ENCODE data around the gene APOBEC3A. TPM values are rescaled to one million over a fixed set of nuclear protein-coding genes. Genes with fewer than 3 reads are reported as not detected.

Gene APOBEC3A
- total RNA-seq, 1 donor = not detected

GRCh38 chr22:38970551-38970950, 13.1 kb downstream of the APOBEC3A start:
- no peak for TF ChIP-seq CTCF (IDR thresholded peaks at IDR 0.05; ENCODE audit: extremely low read depth, low read depth, low read length)
- Histone ChIP-seq H3K4me1 (ENCODE audit: insufficient read depth, low read length) (no peaks in the 10 kb centered on the region), H3K36me3 (ENCODE audit: insufficient read depth, low read length) (no peaks in the 10 kb centered on the region), H3K4me2 (ENCODE audit: insufficient read depth, low read length) (no peak overlapping the region), H4K20me1 (ENCODE audit: insufficient read depth, low read length) (no peaks in the 10 kb centered on the region), H3K9me3 (ENCODE audit: low read depth, low read length) (no peaks in the 10 kb centered on the region), H3K27me3 (ENCODE audit: insufficient read depth, low read length) (peaks cover 8% of the 10 kb centered on the region), H2AFZ (ENCODE audit: low read length) (no peak overlapping the region), H3K27ac (ENCODE audit: low read depth, low read length) (no peak overlapping the region), H3K4me3 (ENCODE audit: insufficient read depth, low read length) (no peak overlapping the region), H3K79me2 (ENCODE audit: insufficient read depth, low read length) (no peaks in the 10 kb centered on the region)
- no peak for DNase-seq (ENCODE audit: insufficient read length, low spot score, missing footprints)

DNA sequence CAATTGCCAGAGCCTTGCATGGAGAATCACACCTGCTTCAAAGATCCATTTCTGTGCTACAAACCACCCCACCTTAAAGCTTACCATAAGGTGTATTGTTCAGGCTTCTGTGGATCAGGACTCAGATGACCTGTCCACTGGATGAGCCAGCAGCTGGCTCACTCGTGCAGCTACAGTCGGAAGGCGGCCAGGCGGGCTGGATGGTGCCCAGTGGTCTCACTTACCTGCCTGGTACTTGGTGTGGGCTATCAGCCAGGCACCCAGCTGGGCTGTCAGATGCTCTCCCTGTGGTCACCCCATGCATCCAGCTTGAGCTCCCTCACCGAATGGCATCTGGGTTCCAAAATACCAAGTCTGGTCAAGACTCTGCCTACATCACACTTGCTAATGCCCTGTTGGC, 13.8 kb downstream of the APOBEC3A start:
- Histone ChIP-seq H3K4me3 (ENCODE audit: insufficient read depth, low read length) (no peak overlapping the region), H3K79me2 (ENCODE audit: insufficient read depth, low read length) (no peaks in the 10 kb centered on the region), H3K27ac (ENCODE audit: low read depth, low read length) (no peak overlapping the region), H3K9me3 (ENCODE audit: low read depth, low read length) (no peaks in the 10 kb centered on the region), H4K20me1 (ENCODE audit: insufficient read depth, low read length) (no peaks in the 10 kb centered on the region), H3K4me1 (ENCODE audit: insufficient read depth, low read length) (no peaks in the 10 kb centered on the region), H3K36me3 (ENCODE audit: insufficient read depth, low read length) (no peaks in the 10 kb centered on the region), H3K27me3 (ENCODE audit: insufficient read depth, low read length) (peaks cover 10% of the 10 kb centered on the region), H2AFZ (ENCODE audit: low read length) (no peak overlapping the region), H3K4me2 (ENCODE audit: insufficient read depth, low read length) (no peak overlapping the region)
- peak; percentile 2 for DNase-seq (ENCODE audit: insufficient read length, low spot score, missing footprints)
- TF ChIP-seq CTCF (IDR thresholded peaks at IDR 0.05; ENCODE audit: extremely low read depth, low read depth, low read length) = no peak

DNA sequence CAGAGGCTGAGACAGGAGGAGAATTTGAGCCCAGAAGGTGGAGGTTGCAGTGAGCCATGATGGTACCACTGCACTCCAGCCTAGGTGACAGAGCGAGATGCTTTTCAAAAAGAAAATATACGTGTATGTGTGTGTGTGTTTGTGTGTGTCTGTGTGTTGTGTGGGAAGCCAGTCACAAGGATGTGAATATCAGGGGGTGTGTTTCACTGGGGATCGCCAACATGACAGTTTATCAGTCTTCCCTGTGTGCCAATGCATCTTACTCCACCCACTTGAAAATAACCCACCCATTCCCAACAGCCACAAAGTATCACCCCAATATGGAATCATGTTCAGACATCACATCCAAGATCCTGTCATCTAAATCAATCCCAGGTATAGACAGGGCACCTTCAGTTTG, 14.4 kb downstream of the APOBEC3A start:
- Histone ChIP-seq H3K4me3 (ENCODE audit: insufficient read depth, low read length) (no peak overlapping the region), H3K4me2 (ENCODE audit: insufficient read depth, low read length) (no peak overlapping the region), H3K79me2 (ENCODE audit: insufficient read depth, low read length) (no peaks in the 10 kb centered on the region), H3K9me3 (ENCODE audit: low read depth, low read length) (no peaks in the 10 kb centered on the region), H3K4me1 (ENCODE audit: insufficient read depth, low read length) (no peaks in the 10 kb centered on the region), H3K27me3 (ENCODE audit: insufficient read depth, low read length) (peaks cover 12% of the 10 kb centered on the region), H2AFZ (ENCODE audit: low read length) (no peak overlapping the region), H3K36me3 (ENCODE audit: insufficient read depth, low read length) (no peaks in the 10 kb centered on the region), H4K20me1 (ENCODE audit: insufficient read depth, low read length) (no peaks in the 10 kb centered on the region), H3K27ac (ENCODE audit: low read depth, low read length) (no peak overlapping the region)
- DNase-seq (ENCODE audit: insufficient read length, low spot score, missing footprints) = no peak
- TF ChIP-seq CTCF (IDR thresholded peaks at IDR 0.05; ENCODE audit: extremely low read depth, low read depth, low read length) = no peak

- DNase-seq (ENCODE audit: insufficient read length, low spot score, missing footprints) = no peak
- H2AFZ ChIP-seq (ENCODE audit: low read length) = no peak overlapping the region
- no peak overlapping the region for H3K27ac ChIP-seq (ENCODE audit: low read depth, low read length)
- no peaks in the 10 kb centered on the region for H3K4me1 ChIP-seq (ENCODE audit: insufficient read depth, low read length)
- no peak overlapping the region for H3K4me2 ChIP-seq (ENCODE audit: insufficient read depth, low read length)
- H3K36me3 ChIP-seq (ENCODE audit: insufficient read depth, low read length) = no peaks in the 10 kb centered on the region
- no peak for TF ChIP-seq CTCF (IDR thresholded peaks at IDR 0.05; ENCODE audit: extremely low read depth, low read depth, low read length)
- no peaks in the 10 kb centered on the region for H4K20me1 ChIP-seq (ENCODE audit: insufficient read depth, low read length)
- H3K9me3 ChIP-seq (ENCODE audit: low read depth, low read length) = no peaks in the 10 kb centered on the region
- no peak overlapping the region for H3K4me3 ChIP-seq (ENCODE audit: insufficient read depth, low read length)
- no peaks in the 10 kb centered on the region for H3K79me2 ChIP-seq (ENCODE audit: insufficient read depth, low read length)
- H3K27me3 ChIP-seq (ENCODE audit: insufficient read depth, low read length) = peaks cover 9% of the 10 kb centered on the region
Measured at GRCh38 chr22:38972558-38972957, 15.1 kb downstream of the APOBEC3A start.

Measured in osteoblast (primary cell).